Measurements from ENCODE around the gene WDR49.
A peak's percentile ranks its signal among the peaks of the same experiment; 100 is the strongest.
"Not testable (repeated sequence)": the region's sequence is repeated elsewhere in the genome, so short reads cannot be mapped to it uniquely, and the experiment has no call there.

The WDR49 gene

DNA sequence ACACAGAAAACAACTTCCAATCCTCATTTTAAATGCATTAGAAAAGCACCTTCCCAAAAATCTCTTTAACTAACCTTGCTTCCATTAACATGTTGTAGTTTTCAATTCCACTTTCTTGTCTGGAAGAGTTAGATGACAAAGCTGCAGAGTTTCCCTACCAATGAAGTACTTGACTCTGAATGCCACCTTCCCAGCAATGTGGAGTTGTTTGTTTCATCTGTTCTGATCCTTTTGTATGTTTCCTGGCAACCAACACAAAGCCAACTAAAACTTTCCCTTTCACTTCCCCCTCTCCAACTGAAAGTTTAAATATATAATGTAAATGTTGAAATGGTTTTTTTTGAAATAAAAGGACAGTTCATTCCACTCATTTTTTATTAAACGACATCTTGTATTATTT lies at the start of gene WDR49:
Gene WDR49 (minus strand): TSS at position 183 of the 400 bp plus-strand sequence. CDS start 517 bp downstream, outside the sequence.
- peak in 1 of 2 experiments; percentile 25 for DNase-seq

DNA sequence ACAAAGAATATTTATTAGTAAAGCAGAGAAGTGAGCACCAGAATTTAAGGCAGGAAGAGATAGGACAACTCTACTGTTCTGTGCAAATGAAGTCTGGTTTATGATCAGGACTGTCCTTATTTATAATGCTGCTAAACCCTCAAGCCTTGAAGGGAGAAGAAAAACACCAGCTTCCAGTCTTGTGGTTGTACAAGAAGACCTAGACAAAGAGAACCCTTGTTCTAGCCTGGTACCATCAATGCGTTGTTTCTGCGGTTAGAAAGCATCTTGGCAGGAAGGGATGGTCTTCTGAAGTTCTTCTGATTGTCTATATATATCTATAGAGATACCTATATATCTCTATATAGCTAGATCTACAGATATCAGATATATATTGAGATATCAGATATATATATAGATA lies 47.2 kb upstream of the WDR49 start:
- DNase-seq = no peak

DNA sequence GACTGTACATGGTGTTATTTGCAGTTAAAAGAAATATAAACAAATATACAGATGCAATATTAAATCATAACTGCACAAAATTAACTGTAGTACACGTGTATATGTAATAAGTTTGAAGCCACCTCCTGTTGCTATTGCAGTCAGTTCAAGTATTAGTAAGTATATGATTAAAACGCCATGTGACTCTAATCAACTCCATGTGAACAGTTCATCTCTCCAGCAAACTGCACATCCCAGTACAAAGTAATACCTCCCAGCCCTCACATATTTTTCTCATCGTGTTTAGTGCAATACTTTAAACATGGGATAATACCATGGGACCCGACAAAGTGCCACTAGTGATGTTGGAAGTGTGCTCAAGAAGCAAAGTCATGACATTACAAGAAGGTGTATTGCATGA lies 46.3 kb upstream of the WDR49 start:
- DNase-seq = no peak

DNA sequence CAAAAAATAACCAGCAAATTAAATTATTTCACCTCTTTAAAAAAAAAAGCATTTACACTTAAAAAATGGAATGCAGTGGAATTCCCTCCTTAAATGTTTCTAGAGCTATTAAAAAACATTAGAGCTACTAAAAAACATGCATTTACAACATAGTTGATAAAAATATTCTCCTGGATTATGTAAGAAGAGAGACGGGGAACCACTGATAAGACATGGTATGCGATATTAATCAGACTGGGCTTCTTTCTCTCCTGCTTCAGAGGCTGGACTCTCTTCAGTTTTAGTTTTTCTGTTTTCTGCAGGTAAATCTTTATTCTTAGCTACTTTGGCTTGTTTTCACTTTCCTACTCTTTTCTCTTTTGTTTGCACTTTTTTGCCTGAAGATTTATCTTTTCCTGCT lies 40.4 kb upstream of the WDR49 start:
- DNase-seq = no peak

DNA sequence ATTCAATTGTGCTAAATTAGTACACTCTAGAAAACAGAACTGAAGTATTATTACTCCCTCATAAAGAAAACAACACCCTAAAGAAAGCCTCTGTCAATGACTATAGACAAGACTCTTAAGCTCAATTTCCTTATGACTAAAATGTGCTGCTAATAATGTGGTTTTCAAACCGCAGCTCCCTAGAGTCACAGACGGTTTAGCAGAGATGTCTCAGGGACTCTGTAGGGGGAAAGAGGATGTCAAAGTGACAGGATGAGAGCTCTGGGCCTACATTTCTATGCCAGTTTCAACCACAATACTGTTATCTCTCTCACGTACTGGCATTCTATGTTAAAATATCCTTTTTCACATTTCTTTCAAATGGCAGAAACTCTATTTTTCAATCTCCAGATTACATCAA lies 37.6 kb upstream of the WDR49 start:
- peak; percentile 58 to 66 for DNase-seq

DNA sequence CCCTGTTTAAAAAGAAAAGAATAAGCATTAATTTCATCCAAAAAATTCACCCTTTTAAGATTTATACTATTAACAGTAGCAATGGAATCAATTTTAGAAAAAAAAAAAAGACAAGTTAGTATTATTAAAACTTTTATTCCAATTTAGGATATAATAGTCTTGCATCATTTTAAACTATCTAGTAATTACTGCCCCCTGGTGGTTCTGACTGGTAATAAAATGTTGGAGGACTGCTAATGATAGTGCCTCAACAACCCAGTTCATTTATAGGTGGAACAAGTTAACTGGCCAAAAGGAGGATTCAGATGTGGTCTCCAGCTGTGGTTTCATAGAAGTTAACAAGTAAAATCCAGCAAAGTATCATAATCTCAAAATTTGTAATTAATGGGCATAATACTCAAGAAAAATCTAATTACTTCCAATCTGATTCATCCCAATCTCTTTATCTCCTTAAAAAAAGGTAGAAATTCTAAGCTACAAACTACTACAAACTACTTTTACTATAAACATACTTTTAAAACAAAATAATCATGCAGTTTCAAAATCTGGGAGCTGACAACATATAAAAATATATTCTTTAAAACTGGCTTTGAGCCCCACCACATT lies 30.7 kb upstream of the WDR49 start:
- DNase-seq = peak; percentile 74 to 78

DNA sequence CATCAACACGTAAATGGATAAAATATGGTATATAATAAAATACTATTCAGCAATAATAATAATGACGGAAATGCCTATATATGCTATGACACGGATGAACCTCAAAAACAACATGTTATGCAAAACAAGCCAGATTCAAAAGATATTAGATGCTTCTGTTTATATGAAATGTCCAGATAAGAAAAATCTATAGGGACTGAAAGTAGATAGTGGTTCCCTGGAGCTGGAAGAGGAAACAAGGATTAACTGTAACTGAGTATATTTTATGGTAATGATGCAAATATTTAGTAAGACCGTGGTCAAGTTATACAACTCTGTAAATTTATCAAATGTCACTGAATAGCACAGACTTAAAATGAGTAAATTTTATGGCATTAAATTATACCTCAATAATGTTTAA lies 25.8 kb upstream of the WDR49 start:
- DNase-seq = no peak

DNA sequence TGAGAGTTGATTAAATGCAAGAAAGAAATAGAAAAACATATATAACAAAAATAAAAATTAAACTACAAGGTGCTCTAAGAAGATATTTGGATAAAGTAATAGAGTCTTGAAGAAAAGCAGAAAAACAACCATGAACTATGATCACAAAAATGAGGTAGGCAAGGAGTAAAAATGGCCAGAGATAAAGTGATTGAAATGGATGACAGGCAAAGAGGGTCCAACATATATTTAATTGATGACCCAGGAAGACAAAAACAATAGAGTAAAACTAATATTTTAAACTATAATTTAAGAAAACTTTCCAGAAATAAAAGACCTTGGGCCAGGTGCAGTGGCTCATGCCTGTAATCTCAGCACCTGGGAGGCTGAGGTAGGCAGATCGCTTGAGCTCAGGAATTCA lies 22.1 kb upstream of the WDR49 start:
- no peak for DNase-seq

DNA sequence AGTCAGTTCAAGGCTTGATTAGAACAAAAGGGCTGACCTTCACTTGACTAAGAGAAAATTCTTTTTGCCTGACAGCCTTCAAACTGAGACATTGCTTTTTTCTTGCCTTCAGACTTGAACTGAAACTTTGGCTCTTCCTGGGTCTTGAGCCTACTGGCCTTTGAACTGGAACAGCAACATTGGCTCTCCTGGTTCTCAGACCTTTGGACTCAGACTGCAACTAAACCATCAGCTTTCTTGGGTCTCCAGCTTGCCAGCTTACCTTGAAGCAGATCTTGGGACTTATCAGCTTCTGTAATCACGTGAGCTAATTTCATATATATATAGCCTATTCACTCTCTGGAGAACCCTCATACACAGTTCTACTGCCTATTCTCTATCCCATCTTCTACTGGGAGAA lies 19.5 kb upstream of the WDR49 start:
- DNase-seq = no peak

DNA sequence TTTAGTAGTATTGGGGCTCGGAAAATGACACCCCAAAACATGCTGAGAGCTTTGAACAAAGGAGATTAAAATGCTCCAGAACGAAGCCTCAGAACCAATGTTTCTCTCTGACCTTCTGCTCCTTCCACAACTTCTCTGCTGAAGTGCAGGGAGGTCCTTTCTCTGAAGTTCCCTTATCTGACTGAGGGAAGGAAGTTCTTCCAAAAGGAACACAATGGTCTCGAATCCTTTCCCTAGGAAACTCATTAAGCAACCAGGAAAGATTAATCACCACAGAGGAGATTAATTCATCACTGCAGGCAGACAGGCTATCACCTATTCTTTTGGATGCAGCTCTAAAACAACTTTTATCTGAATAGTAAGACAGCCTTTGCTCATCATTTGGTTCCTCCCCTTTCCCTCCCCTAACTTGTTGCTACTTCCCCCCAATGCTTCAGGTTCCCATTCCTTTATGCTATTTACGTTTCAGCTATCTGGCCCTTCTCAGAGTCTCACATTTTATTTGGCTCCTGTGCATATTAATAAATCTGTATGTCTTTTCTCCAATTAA lies 18.2 kb upstream of the WDR49 start:
- no peak for DNase-seq

DNA sequence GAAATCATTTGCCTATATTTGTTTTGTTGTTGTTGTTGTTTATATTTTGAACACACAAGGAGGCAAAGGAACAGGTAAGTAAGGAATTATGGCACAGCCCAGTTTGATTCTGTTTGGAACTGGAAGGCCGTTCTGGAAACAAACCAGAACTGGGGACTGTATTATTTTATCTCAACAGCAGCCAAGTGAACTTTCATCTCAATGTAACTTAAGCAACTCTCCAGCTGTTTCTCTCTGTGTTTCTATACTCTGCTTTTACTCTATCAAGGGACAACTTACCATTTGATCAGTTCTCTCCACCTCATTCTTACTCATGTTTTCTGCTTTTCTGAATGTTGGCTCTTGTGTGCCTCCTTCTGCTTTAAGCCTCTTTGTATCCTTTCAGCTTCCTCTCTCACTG lies 16.0 kb upstream of the WDR49 start:
- DNase-seq = no peak

DNA sequence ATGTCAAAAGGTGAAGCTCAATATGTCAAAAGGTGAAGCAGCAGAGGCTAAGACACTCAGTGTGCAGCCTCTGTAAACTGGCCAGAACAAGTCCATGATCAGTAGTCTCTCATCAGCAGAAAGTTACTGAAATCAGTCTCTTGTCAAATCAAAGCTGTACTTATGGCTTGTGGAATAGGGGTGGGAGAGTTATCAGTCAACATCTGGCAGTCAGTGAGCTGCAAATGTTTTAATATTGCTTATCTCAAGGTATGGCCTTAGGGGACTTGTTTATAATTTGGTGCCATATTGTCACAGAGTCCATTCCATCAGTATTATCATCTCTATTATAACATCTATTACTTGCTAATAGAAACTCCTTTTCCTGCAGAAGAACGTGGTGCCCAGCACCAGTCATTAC lies 14.9 kb upstream of the WDR49 start:
- no peak for DNase-seq

DNA sequence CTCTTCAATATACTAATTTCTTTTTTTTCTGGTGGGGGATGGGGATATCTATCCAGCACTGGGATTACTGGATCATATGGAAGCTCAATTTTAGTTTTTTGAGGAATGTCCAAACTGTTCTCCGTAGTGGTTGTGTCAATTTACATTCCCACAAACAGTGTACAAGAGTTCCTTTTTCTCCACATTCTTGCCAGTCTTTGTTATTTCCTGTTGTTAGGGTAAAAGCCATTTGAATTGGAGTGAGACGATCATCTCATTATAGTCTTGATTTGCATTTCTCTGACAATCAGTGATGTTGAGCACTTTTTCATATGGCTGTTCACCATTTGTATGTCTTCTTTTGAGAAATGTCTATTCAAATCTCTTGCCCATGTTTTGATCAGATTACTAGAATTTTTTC lies 12.8 kb upstream of the WDR49 start:
- no peak for DNase-seq

DNA sequence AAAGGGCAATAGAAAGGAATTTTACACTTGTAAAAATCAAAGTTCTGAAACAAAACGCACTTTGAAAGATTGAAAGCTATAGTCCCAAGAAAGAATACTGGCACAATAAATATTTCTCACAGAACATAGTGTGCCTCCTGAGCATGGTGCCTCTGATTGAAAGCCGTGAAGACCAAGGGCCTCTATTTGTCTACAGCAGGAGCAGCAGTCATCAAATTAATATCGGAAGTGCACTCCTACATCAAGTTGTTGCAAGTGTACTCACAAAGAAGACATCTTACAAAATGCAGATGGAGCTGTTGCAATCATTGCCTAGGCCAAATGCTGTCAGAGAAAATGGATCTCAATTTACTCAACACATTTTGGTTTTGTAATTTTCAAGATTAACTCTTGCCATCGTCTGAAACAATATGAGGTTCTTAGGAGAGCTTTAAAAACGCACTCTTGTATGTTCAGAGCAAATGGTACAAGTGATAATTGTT lies 9.2 kb upstream of the WDR49 start:
- peak; percentile 11 to 17 for DNase-seq

DNA sequence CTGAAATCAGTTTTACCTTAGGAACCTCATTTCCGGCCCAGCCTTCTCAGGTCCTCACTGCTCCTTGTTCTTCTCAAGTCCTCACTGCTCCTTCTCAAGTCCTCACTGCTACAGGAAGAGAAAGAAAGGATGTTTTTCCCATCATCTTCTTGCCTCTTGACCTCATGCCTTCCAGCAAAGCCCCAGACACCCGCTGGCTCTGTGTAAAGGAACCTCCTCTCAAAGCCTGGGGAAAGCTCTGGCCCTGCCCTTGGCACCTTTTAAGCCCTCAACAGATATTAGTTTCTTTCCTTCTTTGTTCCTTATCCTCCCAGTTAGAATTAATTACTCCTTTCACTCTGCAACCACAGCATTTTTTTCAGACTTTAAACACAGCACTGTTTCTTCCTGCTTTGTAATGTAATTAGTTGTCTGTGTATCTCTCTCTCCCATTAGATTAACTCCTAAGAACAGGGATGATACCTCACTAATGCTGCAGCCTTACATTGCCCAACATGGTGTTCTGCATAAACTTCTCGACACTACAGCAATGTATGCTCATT lies 4.0 kb upstream of the WDR49 start:
- no peak for DNase-seq

DNA sequence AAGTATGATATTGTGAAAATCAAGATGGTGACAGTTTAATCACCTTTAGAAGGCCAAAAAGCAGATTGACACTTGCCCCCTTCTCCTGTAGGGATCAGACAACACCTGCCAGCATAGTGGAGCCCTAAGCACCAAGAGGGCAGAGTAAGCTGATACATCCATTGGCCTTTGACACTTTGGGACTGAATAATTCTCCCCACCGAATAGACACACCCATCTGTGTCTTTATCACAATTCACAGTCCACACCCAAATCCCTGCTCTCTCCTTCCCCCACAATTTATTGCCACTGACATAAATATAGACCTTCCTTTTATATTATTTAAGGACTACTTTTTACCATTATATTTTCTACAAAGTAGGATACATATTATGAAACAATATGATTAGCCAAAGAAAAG lies 3.1 kb upstream of the WDR49 start:
- DNase-seq = no peak

DNA sequence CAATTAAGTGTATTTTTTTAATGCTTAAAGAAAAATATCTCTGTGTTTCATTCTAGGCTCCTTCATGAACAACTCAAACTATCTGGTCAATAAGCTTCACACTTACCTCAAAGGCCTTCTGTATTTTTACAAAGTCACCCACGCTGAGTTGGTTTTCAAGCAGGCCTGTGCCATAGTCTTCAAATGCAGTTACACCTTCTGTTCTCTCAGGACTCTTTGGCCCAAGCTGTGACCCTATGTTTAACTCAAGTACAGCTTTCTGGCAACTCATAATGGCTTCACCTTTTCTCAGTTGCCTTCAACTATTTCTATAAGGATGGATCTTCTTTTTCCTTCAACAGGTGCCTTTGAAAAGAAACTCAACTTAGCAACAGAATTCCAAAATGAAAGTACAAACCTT lies 587 bp downstream of the WDR49 start:
- DNase-seq = no peak

DNA sequence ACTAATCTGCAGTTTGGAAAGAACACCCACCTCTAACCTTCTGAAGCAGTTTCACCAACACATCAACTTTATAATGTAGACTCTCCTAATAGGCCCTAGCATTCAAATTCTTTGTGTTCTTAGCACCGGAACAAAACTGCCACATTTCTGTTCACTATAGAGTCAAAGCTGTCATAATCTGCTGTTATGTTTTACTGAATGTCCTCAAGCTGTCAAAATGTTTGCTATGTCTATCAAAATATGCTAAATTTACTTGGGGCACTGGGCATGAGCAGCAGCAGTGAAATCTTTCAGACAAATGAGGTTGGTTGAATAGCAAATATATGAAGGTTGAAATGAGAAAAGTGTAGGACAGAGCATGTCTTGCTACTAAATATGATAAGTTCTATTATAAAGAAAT lies 1.9 kb downstream of the WDR49 start:
- no peak for DNase-seq

DNA sequence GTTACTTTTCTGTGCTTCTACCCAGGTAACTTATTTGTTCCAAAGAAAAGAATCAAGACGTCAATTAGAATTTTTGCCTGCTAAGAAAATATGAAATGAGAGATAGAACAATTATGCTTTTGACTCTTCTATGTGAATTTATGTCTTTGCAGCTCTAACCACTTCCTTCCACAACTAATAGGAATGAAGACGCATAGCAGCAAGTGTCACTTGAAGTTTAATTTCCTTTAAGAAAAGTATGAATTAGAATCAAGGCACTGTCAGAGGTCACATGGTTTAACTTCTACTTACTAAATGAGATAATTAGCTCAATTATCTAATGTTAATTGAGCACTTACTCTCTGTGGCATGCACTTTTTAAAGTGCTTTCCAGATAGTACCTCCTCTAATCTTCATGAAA lies 3.3 kb downstream of the WDR49 start:
- no peak for DNase-seq

DNA sequence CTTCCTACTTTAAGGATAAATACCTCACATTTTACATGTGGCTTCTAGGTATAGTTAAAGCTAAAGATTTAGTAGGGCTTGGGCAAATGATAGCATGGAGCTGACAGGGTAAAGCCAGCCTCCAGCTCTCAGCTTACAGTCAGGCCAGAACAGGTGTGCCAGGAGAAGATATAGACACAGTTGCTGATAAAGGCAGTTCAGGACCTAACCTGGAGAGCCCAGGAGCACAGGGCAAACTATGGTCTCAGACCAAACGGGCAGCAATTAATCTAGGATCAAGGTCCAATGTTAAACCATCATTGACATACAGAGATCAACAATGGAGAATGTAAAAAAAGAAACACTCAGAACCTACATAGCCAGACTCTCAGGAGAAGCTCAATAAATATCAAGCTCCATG lies 4.0 kb downstream of the WDR49 start:
- no peak for DNase-seq

DNA sequence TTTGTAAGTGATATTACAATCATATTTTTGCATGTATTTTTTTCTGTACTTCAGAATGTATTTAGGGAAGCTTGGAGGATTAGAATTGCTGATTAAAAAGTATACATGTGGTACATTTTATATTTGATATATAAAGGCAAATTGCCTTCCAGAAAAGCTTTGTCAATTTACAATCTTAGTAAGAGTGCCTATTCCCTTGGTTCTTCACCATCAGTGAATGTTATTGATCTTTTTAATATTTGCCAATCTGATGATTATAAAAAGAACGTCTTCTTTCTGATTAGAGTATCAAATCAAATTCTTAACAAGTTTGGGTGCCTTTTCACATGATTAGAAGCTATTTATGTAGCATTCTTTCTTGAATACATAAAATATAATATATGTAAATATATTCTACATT lies 9.1 kb downstream of the WDR49 start:
- DNase-seq = no peak

DNA sequence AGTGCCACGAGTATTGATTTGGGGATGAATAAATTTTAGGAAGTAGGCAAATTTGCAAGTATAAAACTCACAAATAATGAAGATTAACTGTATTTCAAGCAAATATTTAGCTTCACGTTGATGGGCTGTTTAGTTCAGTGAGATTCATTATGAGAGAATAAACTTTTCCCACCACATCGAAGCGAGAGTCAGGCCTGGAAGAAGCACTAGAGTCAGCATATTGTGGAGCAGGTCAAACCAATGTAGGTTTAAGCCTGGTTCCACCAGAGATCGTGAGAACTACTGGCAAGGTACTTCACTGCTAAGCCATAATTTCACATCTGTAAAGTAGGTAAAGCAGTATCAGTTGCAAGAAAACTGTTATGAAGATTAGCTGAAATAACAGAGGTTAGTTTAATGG lies 22.3 kb downstream of the WDR49 start:
- no peak for DNase-seq

DNA sequence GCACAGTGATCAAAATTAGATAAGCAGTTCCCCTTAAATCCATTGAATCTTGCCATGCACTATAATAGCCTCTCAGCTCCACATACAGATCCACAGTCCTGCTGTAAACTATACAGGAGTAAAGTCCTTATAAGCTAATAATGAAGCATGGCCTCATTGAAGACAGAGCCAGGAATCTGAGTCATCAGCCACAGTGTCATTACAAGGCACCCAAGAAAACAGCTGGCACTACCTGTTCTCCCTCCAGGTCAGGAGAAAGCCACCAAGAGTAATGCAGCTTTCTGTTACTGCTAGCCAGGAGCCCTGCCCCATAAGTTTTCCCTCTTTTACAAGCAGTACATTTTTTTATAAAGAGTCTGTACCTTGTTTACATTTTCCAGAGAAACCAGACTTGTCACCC lies 27.3 kb downstream of the WDR49 start:
- no peak for DNase-seq

DNA sequence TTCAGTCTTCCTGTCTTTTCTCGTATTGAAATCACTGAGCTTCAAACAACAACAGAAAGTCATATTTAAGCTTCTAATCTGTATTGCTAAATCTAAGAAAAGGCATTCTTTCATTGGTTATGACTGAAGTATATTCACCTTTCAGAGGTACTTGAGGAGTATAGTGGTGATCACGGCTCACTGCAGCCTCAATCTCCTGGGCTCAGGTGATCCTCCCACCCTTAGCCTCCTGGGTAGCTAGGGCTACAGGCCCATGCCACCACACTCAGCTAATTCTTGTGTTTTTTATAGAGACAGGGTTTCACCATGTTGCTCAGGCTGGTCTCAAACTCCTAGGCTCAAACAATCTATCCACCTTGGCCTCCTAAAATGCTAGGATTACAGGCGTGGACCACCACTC lies 38.7 kb downstream of the WDR49 start:
- DNase-seq = no peak

DNA sequence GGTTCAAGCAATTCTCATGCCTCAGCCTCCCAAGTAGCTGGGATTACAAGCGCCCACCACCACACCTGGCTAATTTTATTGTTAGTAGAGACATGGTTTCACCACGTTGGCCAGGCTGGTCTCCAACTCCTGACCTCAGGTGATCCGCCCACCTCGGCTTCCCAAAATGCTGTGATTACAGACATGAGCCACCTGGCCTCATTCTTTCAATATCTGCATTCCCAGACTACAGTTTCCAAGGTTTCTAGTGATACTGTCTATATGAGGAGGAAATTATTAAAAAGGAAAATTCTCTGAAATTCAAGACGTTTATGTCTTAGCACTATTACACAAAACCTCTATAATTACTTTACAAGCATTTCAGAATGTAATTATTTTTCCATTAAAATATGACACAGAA lies 39.5 kb downstream of the WDR49 start:
- not testable (repeated sequence) for DNase-seq
